Measurements from ENCODE around the gene KRT72.

- TF ChIP-seq ZNF610 (tag by site-specific recombination; IDR thresholded peaks at IDR 0.05; ENCODE audit: borderline replicate concordance) (no peak), ZNF701 (tag by site-specific recombination; IDR thresholded peaks at IDR 0.05) (no peak), SETDB1 (IDR thresholded peaks at IDR 0.05; ENCODE audit: insufficient read length, low read length) (no peak), GLIS2 (tag by site-specific recombination; IDR thresholded peaks at IDR 0.05) (no peak), ZNF175 (tag by site-specific recombination; IDR thresholded peaks at IDR 0.05) (no peak), ZNF785 (tag by site-specific recombination; IDR thresholded peaks at IDR 0.05) (no peak)
- TF ChIP-seq, protein P1, sequence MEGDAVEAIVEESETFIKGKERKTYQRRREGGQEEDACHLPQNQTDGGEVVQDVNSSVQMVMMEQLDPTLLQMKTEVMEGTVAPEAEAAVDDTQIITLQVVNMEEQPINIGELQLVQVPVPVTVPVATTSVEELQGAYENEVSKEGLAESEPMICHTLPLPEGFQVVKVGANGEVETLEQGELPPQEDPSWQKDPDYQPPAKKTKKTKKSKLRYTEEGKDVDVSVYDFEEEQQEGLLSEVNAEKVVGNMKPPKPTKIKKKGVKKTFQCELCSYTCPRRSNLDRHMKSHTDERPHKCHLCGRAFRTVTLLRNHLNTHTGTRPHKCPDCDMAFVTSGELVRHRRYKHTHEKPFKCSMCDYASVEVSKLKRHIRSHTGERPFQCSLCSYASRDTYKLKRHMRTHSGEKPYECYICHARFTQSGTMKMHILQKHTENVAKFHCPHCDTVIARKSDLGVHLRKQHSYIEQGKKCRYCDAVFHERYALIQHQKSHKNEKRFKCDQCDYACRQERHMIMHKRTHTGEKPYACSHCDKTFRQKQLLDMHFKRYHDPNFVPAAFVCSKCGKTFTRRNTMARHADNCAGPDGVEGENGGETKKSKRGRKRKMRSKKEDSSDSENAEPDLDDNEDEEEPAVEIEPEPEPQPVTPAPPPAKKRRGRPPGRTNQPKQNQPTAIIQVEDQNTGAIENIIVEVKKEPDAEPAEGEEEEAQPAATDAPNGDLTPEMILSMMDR (tag by site-specific recombination; IDR thresholded peaks at IDR 0.05), result no peak
- TF ChIP-seq, protein P2, sequence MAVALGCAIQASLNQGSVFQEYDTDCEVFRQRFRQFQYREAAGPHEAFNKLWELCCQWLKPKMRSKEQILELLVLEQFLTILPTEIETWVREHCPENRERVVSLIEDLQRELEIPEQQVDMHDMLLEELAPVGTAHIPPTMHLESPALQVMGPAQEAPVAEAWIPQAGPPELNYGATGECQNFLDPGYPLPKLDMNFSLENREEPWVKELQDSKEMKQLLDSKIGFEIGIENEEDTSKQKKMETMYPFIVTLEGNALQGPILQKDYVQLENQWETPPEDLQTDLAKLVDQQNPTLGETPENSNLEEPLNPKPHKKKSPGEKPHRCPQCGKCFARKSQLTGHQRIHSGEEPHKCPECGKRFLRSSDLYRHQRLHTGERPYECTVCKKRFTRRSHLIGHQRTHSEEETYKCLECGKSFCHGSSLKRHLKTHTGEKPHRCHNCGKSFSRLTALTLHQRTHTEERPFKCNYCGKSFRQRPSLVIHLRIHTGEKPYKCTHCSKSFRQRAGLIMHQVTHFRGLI (tag by site-specific recombination; IDR thresholded peaks at IDR 0.05), result no peak
Observed at GRCh38 chr12:52617403-52617785, 16.1 kb upstream of the KRT72 start.

Data from HEK293 (cell line).